Fibroblast of gingiva (primary cell): ENCODE results near the gene UBE2U.
A peak's percentile ranks its signal among the peaks of the same experiment; 100 is the strongest.
"Not testable (repeated sequence)": the region's sequence is repeated elsewhere in the genome, so short reads cannot be mapped to it uniquely, and the experiment has no call there.

Experiments used
- DNase-seq: peaks from one replicate; pipeline ENCODE4 v3.0.0-alpha.2; 2011; ENCODE audit warnings: low read depth

UBE2U gene

DNA sequence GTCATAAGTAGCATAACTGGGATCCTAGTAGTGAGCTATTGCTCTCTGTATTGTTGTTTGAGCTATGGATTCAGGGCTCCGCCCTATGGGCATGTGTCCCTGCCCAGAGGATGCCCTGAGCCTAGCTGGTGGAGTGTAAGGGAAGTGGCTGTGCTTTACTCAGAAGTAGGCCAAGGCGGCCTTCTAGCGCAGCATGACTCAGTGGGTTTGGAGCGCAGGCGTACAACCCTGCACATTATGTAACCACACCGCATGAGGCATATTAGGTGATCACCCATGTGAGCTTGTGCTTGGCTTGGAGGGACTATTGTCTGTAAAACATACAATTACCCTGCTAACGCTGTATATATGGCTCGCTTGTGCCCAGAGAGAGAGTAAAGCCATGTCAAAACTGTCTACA lies 11.1 kb upstream of the UBE2U start:
- DNase-seq, result no peak

DNA sequence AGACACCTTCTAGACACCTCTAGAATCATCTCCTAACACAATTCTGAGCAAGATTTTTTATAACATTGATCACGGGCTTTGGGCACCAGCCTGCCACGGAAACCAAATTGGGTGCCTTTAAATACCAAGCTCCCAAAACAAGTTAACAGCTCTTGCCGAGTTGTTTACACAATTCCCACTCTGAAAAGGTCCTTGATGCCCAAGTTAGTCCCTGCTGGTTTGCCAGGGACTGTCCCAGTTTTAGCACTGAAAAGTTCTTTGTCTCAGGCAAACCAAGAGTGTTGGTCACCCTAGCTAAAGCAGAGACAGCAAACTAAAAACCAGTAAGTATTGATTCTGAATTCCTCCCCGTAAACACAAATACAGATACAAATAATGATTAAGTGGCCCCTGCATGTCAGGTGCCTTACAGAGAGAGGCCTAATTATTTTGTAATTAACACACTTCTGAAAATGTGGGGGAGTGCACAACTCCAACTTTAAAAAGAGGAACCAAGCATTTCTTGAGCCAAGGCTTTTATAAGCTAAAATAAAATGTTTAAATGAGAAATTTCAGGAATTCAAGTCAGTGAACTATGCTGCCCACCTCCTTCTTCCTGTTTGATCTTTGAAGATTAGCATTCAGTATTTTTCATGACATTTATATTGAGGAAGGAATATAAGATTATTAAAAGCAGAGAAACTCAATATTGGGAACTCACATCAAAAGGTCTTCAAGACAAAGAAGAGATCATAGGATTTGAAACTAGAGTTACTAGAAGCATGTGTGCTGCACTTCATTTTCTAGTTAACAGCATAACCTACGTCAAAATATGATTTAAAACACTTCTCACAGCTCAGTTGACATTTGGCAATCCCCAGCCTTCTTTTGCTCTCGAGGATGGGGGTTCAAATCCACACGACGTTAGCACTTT lies 9.0 kb upstream of the UBE2U start:
- DNase-seq, result no peak

DNA sequence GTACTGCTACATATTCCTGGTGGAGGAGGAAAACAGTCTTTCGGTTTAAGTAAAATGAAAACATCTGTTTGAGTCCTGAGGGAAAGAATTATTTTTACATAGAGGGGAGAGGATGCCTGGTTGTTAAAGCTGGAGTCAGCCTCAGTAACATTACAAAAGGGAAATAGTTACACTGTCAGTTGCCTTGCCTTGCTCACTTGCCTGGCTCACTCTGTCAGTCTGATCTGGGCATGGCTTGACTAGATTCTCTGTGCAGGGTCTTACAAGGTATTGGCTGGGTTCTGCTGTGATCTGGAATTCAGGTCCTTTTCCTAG lies 8.4 kb upstream of the UBE2U start:
- peak; percentile 28 for DNase-seq

DNA sequence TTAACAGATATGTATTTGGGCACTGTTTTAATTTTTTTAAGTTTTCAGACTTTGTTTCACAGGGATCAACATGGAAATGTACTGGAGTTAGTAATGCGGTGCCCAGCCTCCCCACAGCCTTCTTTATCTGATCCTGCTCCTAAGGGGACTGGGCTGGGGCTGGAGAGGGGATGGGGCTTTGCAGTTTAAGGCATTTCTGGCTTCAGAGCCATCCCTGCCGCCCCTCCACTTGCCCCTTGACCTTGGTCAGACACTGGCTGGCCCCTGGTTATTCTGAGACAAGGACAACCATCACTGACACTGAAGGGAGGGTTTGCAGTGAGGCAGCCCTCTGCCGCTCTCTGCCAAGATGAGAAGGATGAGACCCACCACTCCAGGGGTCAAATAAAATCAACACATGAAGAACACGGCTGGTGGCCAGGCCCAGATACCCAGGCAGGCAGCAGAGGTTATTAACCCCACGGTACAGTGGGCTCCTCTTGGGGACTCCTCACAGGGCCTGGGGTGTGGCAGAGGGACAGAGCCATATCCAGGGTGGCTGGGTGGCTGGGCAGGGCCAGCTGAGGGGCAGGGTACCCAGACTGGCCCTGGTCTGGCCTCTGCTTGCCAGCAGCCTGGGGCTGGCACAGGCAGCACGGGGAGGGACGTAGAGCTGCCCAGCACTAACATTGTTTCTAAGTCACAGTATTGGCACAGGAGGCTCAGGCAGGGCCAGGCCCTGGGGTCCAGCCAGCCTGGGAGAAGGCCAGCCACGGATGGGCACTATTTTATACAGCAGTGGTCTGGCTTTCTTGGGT lies 7.2 kb upstream of the UBE2U start:
- DNase-seq, result no peak

DNA sequence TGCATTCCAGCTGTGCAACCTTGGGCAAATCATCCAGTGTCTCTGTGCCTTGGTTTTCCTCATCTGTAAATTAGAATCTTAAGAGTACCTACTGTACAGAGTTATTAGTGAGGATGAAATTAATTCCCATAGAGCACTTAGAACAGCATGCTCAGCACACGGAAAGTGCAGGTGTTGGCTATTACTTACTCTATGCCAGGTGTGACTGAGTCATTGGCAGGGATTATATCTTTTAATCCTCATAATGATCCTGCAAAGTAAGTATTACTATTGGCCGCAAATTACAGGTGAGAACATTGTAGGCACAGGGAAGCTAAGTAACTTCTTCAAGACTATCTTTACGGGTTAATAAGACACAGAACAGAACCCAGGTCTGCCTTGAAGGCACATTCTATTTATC lies 6.3 kb upstream of the UBE2U start:
- DNase-seq, result no peak

DNA sequence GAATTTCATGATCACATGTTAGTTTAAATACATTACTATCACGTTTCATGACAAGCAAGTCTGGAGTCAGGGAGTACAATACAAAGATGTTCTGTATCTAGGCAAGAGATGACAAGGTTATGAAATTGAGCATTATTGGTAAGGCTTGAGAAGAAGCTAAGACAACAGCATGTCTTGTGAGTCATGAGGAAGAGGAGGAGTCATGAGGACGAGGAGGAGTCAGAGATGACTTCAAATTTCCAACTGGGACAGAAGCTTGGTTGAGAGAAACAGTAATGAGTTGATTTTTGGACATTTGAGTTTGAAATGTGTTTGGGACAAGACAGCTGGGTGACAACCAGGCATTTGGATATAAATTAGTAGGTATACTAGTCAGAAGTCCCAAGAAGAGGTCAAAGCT lies 4.3 kb upstream of the UBE2U start:
- peak; percentile 14 for DNase-seq

DNA sequence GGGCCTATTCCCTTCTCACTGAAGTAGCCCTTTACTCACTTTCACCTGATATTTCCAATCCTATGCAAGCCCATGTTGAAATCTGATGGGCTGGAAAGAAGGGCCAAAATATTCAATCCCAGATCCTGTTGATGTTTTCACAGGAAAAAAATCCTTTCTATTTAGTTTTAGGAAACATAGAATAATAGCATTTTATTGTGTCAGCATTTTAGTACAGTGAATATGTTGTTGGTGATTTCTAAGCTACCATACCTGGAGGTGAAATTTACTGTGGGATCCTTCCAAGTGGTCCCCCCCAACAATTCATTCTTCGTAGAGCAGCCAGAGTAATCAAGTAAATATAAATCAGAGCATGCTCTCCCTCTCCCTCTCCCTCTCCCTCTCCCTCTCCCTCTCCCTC lies 3.4 kb upstream of the UBE2U start:
- DNase-seq, result no peak

DNA sequence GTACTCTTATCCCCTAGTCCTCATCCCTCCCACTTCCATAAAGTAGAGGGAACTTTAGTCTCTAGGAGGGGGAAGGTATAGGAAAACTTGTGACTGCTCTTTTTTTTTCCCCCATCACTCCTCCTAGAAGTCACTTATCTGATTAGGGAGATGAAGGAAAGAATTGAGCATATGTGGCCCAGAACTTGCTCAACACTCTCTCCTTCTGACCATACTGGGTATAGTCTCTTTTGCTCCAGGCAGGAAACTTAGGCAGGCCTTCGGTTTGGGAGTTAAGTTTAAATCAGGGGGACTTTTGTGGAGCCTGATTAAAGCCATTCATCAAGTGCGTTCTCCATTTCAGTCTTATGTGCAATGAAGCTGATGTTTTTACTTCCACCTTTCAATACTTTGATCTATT lies 5.8 kb downstream of the UBE2U start:
- no peak for DNase-seq

DNA sequence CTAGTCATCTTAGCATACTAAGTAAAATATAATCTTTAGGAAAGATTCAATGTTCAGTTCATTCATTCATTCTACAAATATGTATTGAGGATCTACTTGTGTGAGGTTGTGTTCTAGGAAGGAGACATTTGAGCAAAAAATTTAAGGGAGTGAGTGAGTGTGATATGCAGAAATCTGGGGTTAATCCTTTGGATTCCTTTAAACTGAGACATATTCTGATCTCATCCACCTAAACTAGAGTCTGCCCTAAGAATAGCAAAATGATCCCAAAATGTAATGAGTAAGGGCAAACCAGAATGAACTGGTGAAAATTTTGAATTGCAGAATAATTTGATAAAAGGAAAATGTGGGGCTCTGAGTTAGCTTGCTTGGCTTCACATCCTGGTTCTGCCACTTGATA lies 8.6 kb downstream of the UBE2U start:
- DNase-seq, result peak; percentile 24

DNA sequence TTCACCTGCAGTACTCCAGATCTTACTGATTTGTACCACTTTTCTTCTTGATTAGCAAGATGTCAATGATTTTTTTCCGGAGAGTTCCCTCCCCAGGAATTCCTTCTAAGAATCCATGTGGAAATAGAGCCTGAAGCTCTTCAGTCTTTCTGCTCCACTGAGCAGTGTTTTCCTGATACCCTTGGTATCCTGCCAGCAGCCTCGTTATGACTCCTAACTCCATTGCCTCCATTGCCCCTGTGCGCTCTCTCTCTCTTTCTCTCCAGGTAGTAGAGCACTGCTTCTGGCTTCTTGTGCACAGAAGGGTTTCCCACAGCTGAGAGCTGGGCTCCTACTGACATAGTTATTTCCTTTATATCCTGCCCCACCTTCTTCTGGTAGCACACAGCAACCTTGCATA lies 12.2 kb downstream of the UBE2U start:
- DNase-seq, result no peak

DNA sequence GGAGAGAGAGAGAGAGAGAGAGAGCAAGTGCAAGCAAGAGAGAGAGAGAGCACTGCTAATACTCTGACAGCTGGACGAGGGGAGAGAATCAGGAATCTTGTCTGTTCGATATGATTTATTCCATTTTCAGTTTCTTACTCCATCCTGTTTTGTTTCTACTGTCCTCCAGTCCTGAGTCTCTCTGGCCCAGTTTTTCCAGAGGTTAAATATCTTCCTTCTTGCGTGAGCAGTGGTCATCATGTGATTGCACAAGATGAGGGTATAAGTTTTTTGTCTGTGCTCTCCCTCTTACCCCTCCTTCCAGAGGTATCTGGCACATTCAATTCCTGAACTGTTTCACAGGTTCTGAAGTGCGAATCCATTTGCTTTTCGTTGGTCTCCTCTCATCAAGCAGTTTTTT lies 16.8 kb downstream of the UBE2U start:
- peak; percentile 12 for DNase-seq

DNA sequence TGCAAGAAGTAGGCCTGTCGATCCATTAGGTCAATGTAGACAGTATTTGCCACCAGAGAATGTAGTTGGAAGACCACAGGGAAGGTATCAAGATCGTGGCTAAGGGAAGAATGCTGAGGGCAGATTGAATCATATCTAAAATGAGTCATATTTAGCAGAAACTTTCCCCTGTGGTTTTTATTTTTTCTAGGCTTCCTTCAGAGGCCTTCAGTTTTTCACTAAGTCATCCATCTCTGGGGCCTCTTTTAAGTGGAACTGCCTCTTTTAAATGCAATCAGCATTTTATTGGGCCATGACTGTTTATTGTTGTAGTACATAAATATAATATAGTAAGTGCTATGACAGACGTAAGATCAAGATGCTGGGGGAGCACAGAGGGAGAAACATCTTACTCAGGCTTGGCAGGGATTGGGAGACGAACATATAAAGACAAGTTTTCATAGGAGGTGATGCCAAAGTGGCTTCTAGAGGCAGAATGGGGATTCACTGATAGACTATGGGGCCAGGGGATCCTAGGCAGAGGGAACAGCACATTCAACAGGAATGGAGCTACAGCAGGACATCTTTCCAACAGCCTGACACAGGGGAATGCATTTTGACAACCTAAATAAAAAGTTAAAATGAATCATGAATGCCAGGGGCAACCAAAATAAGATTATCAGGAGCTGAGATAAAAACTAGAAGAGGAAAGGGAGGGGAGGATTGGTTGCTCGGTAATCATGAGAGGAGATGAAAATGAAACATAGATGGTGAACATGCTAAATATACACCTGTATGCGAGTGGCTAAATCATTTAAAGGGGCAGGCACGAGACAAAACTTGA lies 20.1 kb downstream of the UBE2U start:
- peak; percentile 42 for DNase-seq

DNA sequence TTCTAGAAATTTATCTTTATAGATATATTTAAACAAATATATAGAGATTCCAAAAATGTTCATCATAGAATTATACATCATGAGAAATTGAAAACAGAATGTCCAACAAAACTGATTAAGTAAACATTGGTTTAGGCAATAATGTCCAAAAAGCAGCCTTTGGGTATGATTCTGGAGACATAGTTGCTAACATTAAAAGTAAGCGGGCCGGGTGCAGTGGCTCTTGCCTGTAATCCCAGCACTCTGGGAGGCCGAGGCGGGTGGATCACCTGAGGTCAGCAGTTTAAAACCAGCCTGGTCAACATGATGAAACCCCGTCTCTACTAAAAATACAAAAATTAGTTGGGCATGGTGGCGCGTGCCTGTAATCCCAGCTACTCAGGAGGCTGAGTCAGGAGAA lies 20.8 kb downstream of the UBE2U start:
- DNase-seq, result not testable (repeated sequence)

DNA sequence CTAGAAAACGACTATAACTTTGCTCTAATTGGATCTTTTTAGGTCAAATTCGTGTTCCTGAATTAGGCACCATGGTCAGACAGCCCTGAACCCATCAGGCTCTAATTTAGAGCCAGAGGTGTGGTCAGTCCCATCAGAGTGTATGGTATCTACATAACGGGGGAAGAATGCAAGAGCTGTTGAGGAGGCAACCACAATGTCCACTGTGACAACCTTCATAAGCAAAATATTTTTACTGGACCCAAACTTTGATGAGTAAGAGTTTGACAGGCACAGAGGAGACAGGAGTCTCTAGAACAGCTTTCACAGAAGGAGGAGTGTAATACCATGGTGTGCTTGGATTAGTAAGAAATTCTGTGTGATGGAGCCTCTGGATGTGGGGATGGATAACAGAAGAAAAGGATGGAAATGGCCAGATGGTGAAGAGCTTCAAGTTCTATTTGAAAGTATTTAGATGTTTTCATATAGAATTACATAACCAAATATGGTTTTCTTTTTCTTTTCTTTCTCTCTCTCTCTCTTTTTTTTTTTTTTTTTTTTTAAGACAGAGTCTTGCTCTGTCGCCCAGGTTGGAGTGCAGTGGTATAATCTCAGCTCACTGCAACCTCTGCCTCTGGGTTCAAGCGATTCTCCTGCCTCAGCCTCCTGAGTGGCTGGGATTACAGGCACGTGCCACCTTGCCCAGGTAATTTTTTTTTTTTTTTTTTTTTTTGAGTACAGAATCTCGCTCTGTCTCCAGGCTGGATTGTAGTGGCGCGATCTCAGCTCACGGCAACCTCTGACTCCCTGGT lies 24.9 kb downstream of the UBE2U start:
- DNase-seq, result no peak

DNA sequence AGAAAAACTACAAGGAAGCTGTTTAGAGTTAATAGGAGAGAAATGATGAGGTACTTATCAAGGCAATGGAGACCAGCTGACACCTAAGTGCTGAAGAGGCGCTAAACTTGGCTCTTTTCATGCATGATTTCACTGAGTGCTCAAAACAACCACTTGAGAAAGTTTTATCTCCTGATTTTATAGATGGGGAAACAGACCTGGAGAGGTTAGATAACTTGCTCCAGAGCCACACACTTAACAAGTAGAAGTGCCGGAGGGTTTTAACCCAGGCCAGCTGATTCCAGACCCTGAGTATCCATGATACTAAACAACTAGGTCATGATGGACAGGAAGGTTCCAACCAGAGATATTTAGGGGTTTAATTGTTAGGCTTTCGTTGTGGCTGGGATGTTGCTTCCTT lies 25.9 kb downstream of the UBE2U start:
- no peak for DNase-seq

DNA sequence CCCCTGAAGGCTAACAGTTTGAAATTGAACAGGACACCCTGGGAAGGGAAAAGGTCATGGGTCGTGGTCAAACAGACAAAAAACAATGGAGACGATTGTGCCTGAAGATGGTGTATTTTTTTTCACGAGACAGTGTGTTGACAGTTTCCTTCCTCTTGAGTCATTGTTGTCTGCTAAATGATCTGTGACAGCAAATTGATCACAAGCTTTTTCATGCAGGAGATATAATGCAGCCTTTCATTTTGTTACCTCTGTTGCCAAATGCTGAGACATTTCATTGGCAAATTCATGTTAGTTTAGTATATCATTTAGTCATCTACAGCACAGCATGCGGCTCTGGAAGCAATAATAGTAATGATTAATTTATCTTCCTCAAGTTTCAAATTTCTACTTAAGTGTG lies 27.7 kb downstream of the UBE2U start:
- no peak for DNase-seq

DNA sequence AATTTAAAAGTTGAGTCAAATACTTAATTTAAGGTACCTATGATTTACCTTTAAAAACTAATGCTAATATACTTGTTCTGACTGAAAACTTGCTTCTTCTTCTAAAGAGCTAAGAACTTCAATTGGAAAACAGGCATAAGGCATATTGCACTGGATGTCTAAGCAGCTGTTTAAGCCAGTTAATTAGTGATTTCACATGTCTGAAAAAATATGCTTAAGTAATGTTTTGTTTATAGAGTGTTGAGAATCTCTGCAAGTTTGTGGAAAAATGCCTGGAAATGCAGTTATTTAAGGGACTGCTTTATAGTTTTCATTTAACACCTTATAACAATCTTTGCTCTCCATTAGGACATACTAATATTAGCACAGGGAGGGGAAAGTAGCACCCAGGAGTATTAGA lies 28.2 kb downstream of the UBE2U start:
- DNase-seq, result no peak

DNA sequence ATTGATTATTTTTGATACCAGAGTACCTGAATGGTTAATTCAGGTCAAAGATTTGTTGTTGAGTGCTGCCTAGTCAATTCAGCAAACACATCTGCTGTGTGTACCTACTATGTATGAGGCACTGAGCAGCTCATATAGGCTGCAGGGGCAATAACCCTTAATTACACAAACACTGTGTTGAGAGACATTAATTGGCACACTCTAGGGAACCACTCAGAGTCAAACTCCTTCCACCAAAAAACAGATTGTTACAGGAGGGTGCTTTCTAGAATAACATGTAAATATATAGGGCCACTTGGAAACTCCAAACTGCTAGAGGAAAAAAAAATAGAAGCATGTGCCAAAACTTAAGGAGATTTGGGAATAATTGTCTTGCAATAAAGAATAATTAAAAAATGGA lies 31.3 kb downstream of the UBE2U start:
- DNase-seq, result no peak

DNA sequence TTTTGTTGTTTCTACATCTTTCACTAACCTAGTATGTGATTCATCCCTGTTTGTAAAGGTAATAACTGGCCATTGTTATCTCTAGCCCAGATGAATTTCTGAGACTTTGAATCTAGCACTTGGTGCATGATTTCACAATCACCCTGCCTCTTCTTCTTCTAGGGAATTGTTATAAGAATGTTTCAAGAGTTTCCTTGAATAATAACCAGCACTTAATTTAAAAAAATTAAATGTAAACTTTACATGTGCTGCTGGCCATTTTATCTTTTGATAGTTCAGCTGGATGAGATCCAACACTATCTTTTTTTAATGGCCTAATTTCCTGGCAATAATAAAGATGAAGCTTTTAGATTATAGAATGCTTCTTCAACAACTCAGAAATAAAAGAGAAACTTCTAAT lies 31.8 kb downstream of the UBE2U start:
- no peak for DNase-seq

DNA sequence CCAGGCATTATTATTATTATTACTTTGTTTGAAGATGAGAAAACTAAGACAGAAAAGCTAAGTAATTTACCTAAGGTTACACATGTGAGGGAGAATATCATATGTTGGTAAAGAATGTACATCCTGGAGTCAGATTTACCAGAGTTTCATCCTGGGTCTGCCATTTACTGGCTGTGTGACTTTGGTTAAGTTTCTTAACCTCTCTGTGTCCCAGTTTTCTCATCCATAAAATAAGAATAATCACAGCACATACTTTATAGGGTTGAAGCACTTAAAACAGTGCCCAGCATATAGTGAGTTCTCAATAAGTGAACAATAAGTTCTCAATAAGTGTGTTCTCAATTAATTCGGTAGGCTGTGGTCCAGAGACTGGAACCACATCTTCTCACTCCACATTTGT lies 32.5 kb downstream of the UBE2U start:
- no peak for DNase-seq

DNA sequence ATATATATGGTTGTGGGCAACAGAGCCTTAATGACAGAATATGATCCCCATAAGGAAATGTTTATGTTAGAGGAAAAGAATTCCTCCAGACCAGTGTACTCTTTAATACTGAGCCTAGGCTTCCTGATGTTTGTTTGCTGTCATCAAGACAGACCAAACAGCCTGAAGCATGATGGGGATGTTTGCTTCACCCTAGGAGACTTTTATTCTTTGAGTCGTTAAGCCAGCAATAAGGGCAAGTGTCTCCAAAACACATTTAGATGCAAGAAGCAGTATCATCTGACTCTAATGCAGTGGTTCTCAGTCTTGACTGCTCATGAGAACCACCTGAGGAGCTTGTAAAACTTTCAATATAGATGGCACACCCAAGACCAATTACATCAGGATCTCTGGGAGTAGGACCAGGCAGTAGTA lies 33.1 kb downstream of the UBE2U start:
- DNase-seq, result no peak

DNA sequence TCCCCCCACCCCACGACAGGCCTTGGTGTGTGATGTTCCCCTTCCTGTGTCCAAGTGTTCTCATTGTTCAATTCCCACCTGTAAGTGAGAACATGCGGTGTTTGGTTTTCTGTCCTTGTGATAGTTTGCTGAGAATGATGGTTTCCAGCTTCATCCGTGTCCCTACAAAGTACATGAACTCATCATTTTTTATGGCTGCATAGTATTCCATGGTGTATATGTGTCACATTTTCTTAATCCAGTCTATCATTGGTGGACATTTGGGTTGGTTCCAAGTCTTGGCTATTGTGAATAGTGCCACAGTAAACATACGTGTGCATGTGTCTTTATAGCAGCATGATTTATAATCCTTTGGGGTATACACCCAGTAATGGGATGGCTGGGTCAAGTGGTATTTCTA lies 36.1 kb downstream of the UBE2U start:
- not testable (repeated sequence) for DNase-seq
